Panc1 (cell line): ENCODE data around the gene KIF15. TPM values are rescaled to one million over a fixed set of nuclear protein-coding genes. Genes with fewer than 3 reads are reported as not detected.
"Not testable (repeated sequence)": the region's sequence is repeated elsewhere in the genome, so short reads cannot be mapped to it uniquely, and the experiment has no call there.

Source experiments
- ATAC-seq: fragments of 200-7000 bp; cut with Tn5 transposase; 2 replicates; pipeline ENCODE4 v1.9.1; 2020; ENCODE audit warnings: mild to moderate bottlenecking, moderate library complexity
- BruUV-seq: library from RNA; stranded (reverse); fragments of 400-500 nt; replicated peaks from 2 replicates; lab custom pipeline; 2021; lab: Mats Ljungman, UMichigan
- CTCF ChIA-PET: fragments of 300-600 bp; sonication (Branson Sonifier 250); formaldehyde crosslinking; loops from one replicate; lab custom pipeline; 2022; ENCODE audit warnings: antibody characterized with exemption; lab: Charles Lee
- POLR2A ChIA-PET: fragments of 300-600 bp; sonication (Branson Sonifier 250); formaldehyde crosslinking; loops from one replicate; lab custom pipeline; 2022; ENCODE audit warnings: antibody characterized with exemption; lab: Charles Lee
- DNase-seq: peaks from one replicate; pipeline ENCODE4 v3.0.0-alpha.2; 2010; ENCODE audit warnings: low read depth, low spot score
- H3K27ac ChIP-seq: 2 replicates; pipeline ENCODE4 v1.5.1; 2011; ENCODE audit warnings: mild to moderate bottlenecking, low read length, inconsistent platforms
- H3K27me3 ChIP-seq: fragments of 200-500 bp; sonication (Bioruptor generic); 2 replicates; pipeline ENCODE4 v1.6.0; 2014; ENCODE audit warnings: low read length, inconsistent platforms; ENCODE audit not compliant: control insufficient read depth, insufficient read depth
- H3K36me3 ChIP-seq: fragments of 200-500 bp; sonication (Bioruptor generic); 2 replicates; pipeline ENCODE4 v1.5.1; 2014; ENCODE audit warnings: inconsistent platforms, mild to moderate bottlenecking, low read length, moderate library complexity; ENCODE audit not compliant: control insufficient read depth, insufficient read depth
- H3K4me1 ChIP-seq: 2 replicates; pipeline ENCODE4 v1.5.1; 2011; ENCODE audit warnings: inconsistent platforms, mild to moderate bottlenecking, low read length, moderate library complexity; ENCODE audit not compliant: control insufficient read depth, insufficient read depth
- H3K4me3 ChIP-seq, 2 experiments: 2 replicates each; pipeline ENCODE4 v1.5.1; 2011 to 2012; ENCODE audit warnings: low read depth in 2 of 2, low read length in 2 of 2, mild to moderate bottlenecking in 2 of 2, inconsistent platforms in 1 of 2, moderate library complexity in 1 of 2
- H3K9me3 ChIP-seq: fragments of 200-500 bp; sonication (Bioruptor generic); 2 replicates; pipeline ENCODE4 v1.5.1; 2014; ENCODE audit warnings: low read depth, mild to moderate bottlenecking, inconsistent platforms, low read length, moderate library complexity; ENCODE audit not compliant: control insufficient read depth, insufficient read depth
- POLR2AphosphoS5 ChIP-seq: IDR thresholded peaks from 2 replicates; pipeline ENCODE4 v1.6.1; 2012; ENCODE audit warnings: mild to moderate bottlenecking, low read depth, low read length, moderate library complexity
- SIN3A ChIP-seq: IDR thresholded peaks from 2 replicates; pipeline ENCODE4 v1.6.1; 2012; ENCODE audit warnings: low read depth, mild to moderate bottlenecking, low read length, moderate library complexity, borderline replicate concordance; ENCODE audit not compliant: insufficient read depth
- TCF7L2 ChIP-seq: IDR thresholded peaks from 2 replicates; pipeline ENCODE4 v1.6.1; 2011; ENCODE audit warnings: mild to moderate bottlenecking, low read depth, low read length, inconsistent platforms
- in situ Hi-C: cut with HindIII; loops from 2 replicates; pipeline ENCODE4 v1.10.0; 2016; ENCODE audit warnings: low sequenced_read_pairs, low pct_unique_long_range_greater_than_20kb
- intact Hi-C: fragments of 100-400 bp; cut with micrococcal nuclease; formaldehyde crosslinking; loops from one replicate; pipeline ENCODE4 v1.10.0; 2022; ENCODE audit not compliant: unreplicated experiment
- total RNA-seq: library from RNA; stranded (reverse); gene quantifications from one replicate; pipeline ENCODE4 v1.2.1, GENCODE V29; 2021; ENCODE audit not compliant: unreplicated experiment
- TF ChIP-seq, protein P1 (sequence below), 2 experiments: IDR thresholded peaks; 2 replicates each; pipeline ENCODE4 v1.6.1; 2011 to 2012; ENCODE audit warnings: low read depth in 2 of 2, control low read depth in 1 of 2, low read length in 1 of 2, mild to moderate bottlenecking in 1 of 2, moderate library complexity in 1 of 2; ENCODE audit not compliant: insufficient read depth in 1 of 2
- TF ChIP-seq, protein P2 (sequence below): fragments of 450-650 bp; IDR thresholded peaks from 2 replicates; pipeline ENCODE4 v1.5.1; 2017; ENCODE audit warnings: mild to moderate bottlenecking

The KIF15 gene
- total RNA-seq, 1 experiment from 2014 or later: 12.2 TPM

DNA sequence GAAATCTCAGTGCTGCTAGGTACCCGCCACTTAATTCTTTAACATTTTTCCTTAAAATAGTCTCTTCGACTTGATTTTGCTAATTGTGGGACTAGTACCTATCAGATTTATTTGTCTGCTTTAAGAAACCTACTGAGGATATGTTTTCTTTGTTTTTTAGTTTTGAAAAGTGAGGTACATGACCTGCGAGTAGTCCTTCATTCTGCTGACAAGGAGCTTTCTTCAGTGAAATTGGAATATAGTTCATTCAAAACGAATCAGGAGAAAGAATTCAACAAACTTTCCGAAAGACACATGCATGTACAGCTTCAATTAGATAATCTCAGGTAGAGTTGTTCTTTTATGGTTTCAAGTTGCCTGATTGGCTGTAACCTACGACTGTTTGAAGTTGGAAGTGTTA is 53.2 kb downstream of the KIF15 start:
- Histone ChIP-seq H3K4me3 (no peak overlapping the region), H3K36me3 (peaks cover 2% of the 10 kb centered on the region; the same call in 1 of the 2 replicates), H3K4me1 (no peaks in the 10 kb centered on the region), H3K9me3 (no peaks in the 10 kb centered on the region), H3K27me3 (no peaks in the 10 kb centered on the region), H3K27ac (no peak overlapping the region)
- ATAC-seq: no peak
- CTCF ChIA-PET: no interaction called here
- no peak for DNase-seq
- BruUV-seq: no TSS peak
- TF ChIP-seq, protein P1, sequence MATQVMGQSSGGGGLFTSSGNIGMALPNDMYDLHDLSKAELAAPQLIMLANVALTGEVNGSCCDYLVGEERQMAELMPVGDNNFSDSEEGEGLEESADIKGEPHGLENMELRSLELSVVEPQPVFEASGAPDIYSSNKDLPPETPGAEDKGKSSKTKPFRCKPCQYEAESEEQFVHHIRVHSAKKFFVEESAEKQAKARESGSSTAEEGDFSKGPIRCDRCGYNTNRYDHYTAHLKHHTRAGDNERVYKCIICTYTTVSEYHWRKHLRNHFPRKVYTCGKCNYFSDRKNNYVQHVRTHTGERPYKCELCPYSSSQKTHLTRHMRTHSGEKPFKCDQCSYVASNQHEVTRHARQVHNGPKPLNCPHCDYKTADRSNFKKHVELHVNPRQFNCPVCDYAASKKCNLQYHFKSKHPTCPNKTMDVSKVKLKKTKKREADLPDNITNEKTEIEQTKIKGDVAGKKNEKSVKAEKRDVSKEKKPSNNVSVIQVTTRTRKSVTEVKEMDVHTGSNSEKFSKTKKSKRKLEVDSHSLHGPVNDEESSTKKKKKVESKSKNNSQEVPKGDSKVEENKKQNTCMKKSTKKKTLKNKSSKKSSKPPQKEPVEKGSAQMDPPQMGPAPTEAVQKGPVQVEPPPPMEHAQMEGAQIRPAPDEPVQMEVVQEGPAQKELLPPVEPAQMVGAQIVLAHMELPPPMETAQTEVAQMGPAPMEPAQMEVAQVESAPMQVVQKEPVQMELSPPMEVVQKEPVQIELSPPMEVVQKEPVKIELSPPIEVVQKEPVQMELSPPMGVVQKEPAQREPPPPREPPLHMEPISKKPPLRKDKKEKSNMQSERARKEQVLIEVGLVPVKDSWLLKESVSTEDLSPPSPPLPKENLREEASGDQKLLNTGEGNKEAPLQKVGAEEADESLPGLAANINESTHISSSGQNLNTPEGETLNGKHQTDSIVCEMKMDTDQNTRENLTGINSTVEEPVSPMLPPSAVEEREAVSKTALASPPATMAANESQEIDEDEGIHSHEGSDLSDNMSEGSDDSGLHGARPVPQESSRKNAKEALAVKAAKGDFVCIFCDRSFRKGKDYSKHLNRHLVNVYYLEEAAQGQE (IDR thresholded peaks at IDR 0.05; ENCODE audit: insufficient read depth in 1 of 2, low read depth in 2 of 2, low read length in 1 of 2): no peak
- TF ChIP-seq TCF7L2 (no peak), SIN3A (no peak), POLR2AphosphoS5 (no peak)
- TF ChIP-seq, protein P2, sequence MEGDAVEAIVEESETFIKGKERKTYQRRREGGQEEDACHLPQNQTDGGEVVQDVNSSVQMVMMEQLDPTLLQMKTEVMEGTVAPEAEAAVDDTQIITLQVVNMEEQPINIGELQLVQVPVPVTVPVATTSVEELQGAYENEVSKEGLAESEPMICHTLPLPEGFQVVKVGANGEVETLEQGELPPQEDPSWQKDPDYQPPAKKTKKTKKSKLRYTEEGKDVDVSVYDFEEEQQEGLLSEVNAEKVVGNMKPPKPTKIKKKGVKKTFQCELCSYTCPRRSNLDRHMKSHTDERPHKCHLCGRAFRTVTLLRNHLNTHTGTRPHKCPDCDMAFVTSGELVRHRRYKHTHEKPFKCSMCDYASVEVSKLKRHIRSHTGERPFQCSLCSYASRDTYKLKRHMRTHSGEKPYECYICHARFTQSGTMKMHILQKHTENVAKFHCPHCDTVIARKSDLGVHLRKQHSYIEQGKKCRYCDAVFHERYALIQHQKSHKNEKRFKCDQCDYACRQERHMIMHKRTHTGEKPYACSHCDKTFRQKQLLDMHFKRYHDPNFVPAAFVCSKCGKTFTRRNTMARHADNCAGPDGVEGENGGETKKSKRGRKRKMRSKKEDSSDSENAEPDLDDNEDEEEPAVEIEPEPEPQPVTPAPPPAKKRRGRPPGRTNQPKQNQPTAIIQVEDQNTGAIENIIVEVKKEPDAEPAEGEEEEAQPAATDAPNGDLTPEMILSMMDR: no peak
- in situ Hi-C loops (no loop called here), intact Hi-C loops (no loop called here)
- POLR2A ChIA-PET: no interaction called here

DNA sequence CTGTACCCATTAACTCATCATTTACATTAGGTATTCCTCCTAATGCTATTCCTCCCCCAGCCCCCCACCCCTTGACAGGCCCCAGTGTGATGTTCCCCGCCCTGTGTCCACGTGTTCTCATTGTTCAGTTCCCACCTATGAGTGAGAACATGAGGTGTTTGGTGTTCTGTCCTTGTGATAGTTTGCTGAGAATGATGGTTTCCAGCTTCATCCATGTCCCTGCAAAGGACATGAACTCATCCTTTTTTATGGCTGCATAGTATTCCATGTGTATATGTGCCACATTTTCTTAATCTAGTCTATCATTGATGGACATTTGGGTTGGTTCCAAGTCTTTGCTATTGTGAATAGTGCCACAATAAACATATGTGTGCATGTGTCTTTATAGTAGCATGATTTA is 54.7 kb downstream of the KIF15 start:
- H3K4me1 ChIP-seq, H3K27me3 ChIP-seq, BruUV-seq, POLR2A ChIA-PET, ATAC-seq, H3K9me3 ChIP-seq, H3K27ac ChIP-seq, in situ Hi-C loops, CTCF ChIA-PET, H3K36me3 ChIP-seq, H3K4me3 ChIP-seq, intact Hi-C loops, DNase-seq: not testable (repeated sequence)

DNA sequence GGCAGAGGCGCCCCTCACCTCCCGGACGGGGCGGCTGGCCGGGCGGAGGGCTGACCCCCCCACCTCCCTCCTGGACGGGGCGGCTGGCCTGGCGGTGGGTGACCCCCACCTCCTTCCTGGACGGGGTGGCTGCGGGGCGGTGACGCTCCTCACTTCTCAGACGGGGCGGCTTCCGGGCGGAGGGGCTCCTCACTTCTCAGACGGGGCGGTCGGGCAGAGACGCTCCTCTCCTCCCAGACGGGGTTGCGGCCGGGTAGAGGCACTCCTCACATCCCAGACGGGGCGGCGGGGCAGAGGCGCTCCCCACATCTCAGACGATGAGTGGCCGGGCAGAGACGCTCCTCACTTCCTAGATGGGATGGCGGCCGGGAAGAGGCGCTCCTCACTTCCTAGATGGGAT is 59.6 kb downstream of the KIF15 start:
- H3K4me1 ChIP-seq, in situ Hi-C loops, ATAC-seq, H3K27me3 ChIP-seq, DNase-seq, POLR2A ChIA-PET, BruUV-seq, intact Hi-C loops, H3K9me3 ChIP-seq, H3K36me3 ChIP-seq, H3K4me3 ChIP-seq, CTCF ChIA-PET, H3K27ac ChIP-seq: not testable (repeated sequence)
